BE2C (cell line): ENCODE measurements around the gene LAPTM4A. TPM values are rescaled to one million over a fixed set of nuclear protein-coding genes. Genes with fewer than 3 reads are reported as not detected.

Experiments
- DNase-seq: peaks from one replicate; pipeline ENCODE4 v3.0.0-alpha.2; 2020
- H3K27me3 ChIP-seq: fragments of 250-450 bp; sonication (Bioruptor Pico); 2 replicates; pipeline ENCODE4 v1.5.1; 2020; ENCODE audit warnings: mild to moderate bottlenecking
- H3K36me3 ChIP-seq: fragments of 250-450 bp; sonication (Bioruptor Pico); 2 replicates; pipeline ENCODE4 v1.5.1; 2020; ENCODE audit warnings: mild to moderate bottlenecking
- H3K4me1 ChIP-seq: fragments of 250-450 bp; sonication (Bioruptor Pico); 2 replicates; pipeline ENCODE4 v1.5.1; 2020
- H3K4me3 ChIP-seq: 2 replicates; pipeline ENCODE4 v1.5.1; 2011; ENCODE audit warnings: low read depth, low read length
- H3K9me3 ChIP-seq: fragments of 250-450 bp; sonication (Bioruptor Pico); 2 replicates; pipeline ENCODE4 v1.5.1; 2020
- polyA plus RNA-seq: library from polyadenylated mRNA; unstranded; fragments of >200 nt; gene quantifications from one replicate; pipeline ENCODE4 v1.2.1, GENCODE V29; 2012; ENCODE audit warnings: low read depth, missing spikeins; ENCODE audit not compliant: insufficient read length, insufficient read depth
- TF ChIP-seq, protein P1 (sequence below): IDR thresholded peaks from 2 replicates; pipeline ENCODE4 v1.5.1; 2012; ENCODE audit warnings: mild to moderate bottlenecking, low read depth, low read length

The LAPTM4A gene
- 148 TPM for polyA plus RNA-seq

GRCh38 chr2:20051532-20052228, at the start of gene LAPTM4A:
Gene LAPTM4A (minus strand): TSS chr2:20051628. CDS start chr2:20051520, 108 bp downstream.
- TF ChIP-seq, protein P1, sequence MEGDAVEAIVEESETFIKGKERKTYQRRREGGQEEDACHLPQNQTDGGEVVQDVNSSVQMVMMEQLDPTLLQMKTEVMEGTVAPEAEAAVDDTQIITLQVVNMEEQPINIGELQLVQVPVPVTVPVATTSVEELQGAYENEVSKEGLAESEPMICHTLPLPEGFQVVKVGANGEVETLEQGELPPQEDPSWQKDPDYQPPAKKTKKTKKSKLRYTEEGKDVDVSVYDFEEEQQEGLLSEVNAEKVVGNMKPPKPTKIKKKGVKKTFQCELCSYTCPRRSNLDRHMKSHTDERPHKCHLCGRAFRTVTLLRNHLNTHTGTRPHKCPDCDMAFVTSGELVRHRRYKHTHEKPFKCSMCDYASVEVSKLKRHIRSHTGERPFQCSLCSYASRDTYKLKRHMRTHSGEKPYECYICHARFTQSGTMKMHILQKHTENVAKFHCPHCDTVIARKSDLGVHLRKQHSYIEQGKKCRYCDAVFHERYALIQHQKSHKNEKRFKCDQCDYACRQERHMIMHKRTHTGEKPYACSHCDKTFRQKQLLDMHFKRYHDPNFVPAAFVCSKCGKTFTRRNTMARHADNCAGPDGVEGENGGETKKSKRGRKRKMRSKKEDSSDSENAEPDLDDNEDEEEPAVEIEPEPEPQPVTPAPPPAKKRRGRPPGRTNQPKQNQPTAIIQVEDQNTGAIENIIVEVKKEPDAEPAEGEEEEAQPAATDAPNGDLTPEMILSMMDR, result no peak
- peak; percentile 99 for DNase-seq
- no peaks in the 10 kb centered on the region for H3K4me1 ChIP-seq
- no peaks in the 10 kb centered on the region for H3K9me3 ChIP-seq
- no peaks in the 10 kb centered on the region for H3K36me3 ChIP-seq
- peak within 1 kb of the TSS; percentile 94 for H3K4me3 ChIP-seq
- H3K27me3 ChIP-seq, result no peaks in the 10 kb centered on the region

DNA sequence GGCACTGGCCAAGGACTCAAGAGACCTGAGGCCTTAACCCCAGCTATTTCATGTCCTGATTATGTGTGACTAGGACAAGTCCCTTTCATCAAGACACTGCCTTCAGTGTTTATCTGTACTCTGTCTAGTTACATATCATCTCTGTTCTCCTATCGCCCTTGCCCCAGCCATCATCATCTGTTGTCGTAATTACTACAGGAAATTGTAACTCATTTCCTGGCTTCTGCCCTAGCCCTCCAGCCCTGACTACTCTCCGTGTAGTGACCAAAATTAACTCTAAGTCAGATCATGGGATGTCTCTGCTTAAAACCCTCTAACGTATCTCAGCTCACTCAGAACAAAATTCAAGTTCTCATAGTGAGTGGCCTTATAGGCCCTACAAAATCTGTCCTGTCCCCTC, 49.3 kb upstream of the LAPTM4A start:
- no peak for DNase-seq
- no peak overlapping the region for H3K4me3 ChIP-seq
- H3K4me1 ChIP-seq, result no peaks in the 10 kb centered on the region
- no peaks in the 10 kb centered on the region for H3K27me3 ChIP-seq
- no peaks in the 10 kb centered on the region for H3K9me3 ChIP-seq
- no peaks in the 10 kb centered on the region for H3K36me3 ChIP-seq
- TF ChIP-seq, protein P1, result no peak

DNA sequence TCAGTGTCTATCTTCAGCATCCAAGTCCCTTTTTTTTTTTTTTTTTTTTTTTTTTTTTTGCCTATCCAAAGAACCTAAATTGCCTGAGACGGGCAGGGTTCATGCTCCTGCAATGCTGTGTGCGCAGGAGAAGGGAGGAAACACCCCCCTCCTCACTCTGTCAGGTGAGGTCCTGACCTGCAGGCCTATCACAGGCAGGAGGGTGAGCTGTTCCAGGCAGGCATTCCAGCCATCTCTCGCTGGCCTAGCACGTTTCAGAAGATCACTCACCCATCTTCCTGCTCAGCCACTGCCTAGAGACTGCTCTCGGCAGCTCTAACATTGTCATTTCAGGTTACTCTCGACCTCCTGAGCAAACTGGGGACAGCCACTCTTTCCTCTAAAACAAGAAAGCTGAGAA, 48.4 kb upstream of the LAPTM4A start:
- H3K4me3 ChIP-seq, result no peak overlapping the region
- no peaks in the 10 kb centered on the region for H3K36me3 ChIP-seq
- H3K9me3 ChIP-seq, result no peaks in the 10 kb centered on the region
- no peak for DNase-seq
- TF ChIP-seq, protein P1, result no peak
- no peaks in the 10 kb centered on the region for H3K4me1 ChIP-seq
- H3K27me3 ChIP-seq, result no peaks in the 10 kb centered on the region

- Histone ChIP-seq H3K4me1 (no peaks in the 10 kb centered on the region), H3K9me3 (no peaks in the 10 kb centered on the region), H3K4me3 (0 out of 2 replicates have a peak overlapping the region, but pooled peaks have one; percentile 3), H3K27me3 (no peaks in the 10 kb centered on the region), H3K36me3 (no peaks in the 10 kb centered on the region)
- peak; percentile 84 for DNase-seq
- TF ChIP-seq, protein P1, result peak; percentile 88
These were observed 46.7 kb upstream of the LAPTM4A start for GRCh38 chr2:20097889-20098714.

GRCh38 chr2:20095469-20095868, 44.0 kb upstream of the LAPTM4A start:
- no peaks in the 10 kb centered on the region for H3K4me1 ChIP-seq
- no peaks in the 10 kb centered on the region for H3K36me3 ChIP-seq
- TF ChIP-seq, protein P1, result no peak
- no peak for DNase-seq
- no peaks in the 10 kb centered on the region for H3K9me3 ChIP-seq
- no peaks in the 10 kb centered on the region for H3K27me3 ChIP-seq
- no peak overlapping the region for H3K4me3 ChIP-seq
